ENCODE measurements around the gene CES4A.

DNA sequence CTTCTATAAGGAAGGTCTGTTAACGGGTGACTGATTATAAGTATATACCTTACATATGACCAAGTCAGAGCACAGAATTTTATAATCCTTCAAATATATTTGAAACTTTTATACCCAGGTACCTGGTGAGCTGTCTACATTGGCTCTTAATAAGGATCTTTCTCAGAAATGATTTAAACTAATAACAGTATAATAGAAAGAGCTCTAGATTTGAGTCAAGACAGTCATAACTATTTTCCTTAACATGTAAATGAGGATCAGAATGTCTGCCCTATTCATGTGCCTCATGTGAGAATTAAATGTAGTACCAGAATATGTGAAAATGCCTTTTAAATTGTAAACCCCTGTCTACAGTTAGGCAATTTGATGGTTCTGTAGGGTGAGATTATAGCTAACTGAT is 55.0 kb downstream of the CES4A start:
- TF ChIP-seq, protein P1, sequence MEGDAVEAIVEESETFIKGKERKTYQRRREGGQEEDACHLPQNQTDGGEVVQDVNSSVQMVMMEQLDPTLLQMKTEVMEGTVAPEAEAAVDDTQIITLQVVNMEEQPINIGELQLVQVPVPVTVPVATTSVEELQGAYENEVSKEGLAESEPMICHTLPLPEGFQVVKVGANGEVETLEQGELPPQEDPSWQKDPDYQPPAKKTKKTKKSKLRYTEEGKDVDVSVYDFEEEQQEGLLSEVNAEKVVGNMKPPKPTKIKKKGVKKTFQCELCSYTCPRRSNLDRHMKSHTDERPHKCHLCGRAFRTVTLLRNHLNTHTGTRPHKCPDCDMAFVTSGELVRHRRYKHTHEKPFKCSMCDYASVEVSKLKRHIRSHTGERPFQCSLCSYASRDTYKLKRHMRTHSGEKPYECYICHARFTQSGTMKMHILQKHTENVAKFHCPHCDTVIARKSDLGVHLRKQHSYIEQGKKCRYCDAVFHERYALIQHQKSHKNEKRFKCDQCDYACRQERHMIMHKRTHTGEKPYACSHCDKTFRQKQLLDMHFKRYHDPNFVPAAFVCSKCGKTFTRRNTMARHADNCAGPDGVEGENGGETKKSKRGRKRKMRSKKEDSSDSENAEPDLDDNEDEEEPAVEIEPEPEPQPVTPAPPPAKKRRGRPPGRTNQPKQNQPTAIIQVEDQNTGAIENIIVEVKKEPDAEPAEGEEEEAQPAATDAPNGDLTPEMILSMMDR (conservative IDR thresholded peaks at IDR 0.05), result no peak
- TF ChIP-seq EZH2 (IDR thresholded peaks at IDR 0.05; ENCODE audit: low read depth), result no peak
